HG03520 (cell line): ENCODE measurements around the gene MCAM.

Source experiments
- ATAC-seq: cut with Tn5 transposase; IDR thresholded peaks from one replicate; pipeline ENCODE4 v1.9.1; 2021; ENCODE audit warnings: mild to moderate bottlenecking, moderate library complexity; ENCODE audit not compliant: unreplicated experiment

MCAM gene

DNA sequence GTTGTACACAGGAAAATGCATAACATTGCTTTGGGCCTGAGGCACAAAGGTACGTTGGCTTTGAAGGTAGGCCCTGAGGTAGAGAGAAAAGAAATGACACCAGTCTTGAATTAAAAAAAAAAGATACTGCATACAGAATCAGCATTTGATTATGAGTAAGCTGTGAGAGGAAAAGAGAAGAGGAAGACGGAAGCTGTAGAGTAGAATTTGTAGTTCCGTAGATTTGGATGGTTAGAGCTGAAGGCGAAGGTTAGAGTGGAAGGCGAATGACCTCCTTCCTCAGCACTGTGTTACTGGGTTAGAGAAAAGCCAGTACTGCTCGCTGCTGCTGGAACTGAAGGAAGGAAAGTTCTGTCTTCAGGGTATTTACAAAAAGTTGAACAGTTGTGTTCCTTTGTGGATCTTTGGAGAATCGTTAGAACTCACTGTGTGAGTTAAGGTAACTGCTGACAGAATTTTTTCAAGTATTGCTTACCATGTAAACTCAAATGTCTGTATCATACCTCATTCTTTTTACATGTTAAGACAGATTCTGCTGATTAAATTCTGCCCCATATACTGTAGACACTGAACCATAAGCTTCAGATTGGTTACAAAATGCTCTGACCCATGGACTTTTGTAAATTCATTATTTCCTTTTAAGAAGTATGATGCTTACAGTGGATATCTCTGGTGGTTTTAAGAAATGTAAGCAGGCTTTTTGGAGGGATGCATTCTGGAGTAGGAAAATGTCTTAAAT, 50.2 kb downstream of the MCAM start:
- no peak for ATAC-seq

DNA sequence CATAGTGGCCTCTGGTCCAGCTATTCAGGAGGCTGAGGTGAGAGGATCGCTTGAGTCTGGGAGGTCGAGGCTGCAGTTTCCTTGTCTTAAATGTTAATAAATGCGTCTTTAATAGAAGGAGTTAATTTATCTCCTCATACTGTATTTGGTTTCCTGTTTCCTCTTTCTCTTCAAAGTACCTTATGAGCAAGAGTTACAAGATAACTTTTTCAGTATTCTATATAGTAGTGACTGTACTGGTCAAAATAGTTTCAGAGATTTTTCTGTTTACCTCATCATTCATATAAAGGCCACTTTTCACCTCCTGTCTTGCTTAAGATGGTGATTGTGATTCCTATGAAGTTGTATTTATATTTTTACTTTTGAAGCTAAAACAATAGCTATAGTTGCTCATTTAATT, 50.9 kb downstream of the MCAM start:
- no peak for ATAC-seq

DNA sequence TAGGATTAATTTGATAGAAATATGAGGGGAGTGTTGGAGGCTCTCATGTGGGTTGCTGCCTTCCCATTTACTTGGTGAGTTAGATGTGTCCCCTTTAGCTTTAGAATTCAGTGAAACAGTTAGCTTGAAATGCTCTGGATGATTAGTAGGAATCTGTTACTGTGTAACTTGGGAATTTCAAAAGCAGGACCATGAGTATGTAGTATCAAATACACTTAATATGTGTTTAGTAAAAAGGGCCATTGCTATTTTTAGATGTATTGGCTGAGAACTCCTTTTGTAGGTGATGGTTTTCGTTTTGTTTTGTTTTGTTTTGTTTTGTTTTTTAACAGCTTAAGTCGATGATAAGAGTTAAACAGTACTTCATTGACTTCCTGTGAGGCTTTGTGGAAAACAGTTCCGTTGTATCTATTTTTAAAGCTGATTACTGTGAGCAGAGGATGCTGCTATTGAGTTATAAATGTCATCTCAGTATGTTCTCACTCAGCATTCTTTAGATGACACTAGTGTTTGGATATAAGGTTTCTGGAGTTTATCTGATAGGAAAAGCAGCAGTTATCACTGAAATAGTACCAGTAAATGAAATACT, 53.5 kb downstream of the MCAM start:
- no peak for ATAC-seq

DNA sequence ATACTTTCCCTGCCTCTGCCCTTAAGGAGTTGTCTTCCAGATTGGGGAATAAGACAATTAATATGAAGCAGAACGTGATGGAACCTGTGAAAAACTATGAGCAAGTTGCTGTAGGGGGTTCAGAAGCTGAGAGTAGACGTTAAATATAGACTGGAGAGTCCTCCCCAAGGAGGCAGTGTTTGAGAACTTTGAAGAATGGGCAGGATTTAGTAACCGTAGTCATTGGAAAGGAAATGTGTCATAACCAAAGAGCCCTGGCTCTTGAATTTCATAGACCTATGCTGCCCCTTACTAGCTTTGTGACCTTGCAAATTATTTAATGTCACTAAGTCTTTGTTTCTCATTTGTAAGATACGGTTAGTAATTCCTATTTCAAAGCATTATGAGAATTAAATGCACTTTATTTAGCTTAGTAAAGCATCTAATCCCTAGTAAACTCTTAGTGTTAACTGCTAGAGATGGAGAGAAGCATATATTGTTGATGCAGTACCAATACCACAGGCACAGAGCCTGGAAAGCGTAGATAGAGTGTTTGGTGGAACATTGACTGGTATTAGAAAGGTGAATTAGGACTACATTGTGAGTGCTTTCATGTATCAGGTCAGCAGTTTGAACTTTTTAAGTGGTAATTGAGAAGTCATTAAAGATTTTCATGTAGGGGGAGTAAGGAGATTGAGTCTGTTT, 54.1 kb downstream of the MCAM start:
- no peak for ATAC-seq

DNA sequence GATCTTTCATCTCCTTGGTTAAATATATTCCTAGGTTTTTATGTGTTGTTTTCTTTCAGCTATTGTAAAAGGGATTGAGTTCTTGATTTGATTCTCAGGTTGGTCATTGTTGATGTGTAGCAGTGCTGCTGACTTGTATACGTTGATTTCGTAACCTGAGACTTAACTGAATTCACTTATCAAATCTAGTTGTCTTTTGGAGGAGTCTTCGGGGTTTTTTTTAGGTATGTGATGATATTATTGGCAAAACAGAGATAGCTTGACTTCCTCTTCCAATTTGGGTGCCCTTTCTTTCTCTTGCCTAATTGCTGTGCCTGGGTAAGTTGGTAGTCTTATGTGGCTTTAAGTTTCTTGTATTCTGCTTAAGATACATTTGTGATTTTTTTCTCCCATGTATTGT, 57.9 kb downstream of the MCAM start:
- no peak for ATAC-seq
